Pancreas (tissue), 10 donors: ENCODE data around the gene KHDC3L. TPM values are rescaled to one million over a fixed set of nuclear protein-coding genes. Genes with fewer than 3 reads are reported as not detected.

Experiments
- ATAC-seq, 4 donors: fragments of 200-7000 bp; cut with Tn5 transposase; one replicate each; pipeline versions ENCODE4 v1.8.0 to v1.9.1; 2020; ENCODE audit warnings: mild to moderate bottlenecking in 4 of 4, moderate library complexity in 4 of 4
- DNase-seq, 6 donors: peaks; one replicate each; pipeline ENCODE4 v3.0.0-alpha.2; 2020
- FAIRE-seq: peaks from 2 replicates; lab custom pipeline; 2012; peaks lifted over from hg19 to GRCh38; lab: Jason Lieb, UNC
- H3K27ac ChIP-seq, 4 donors: fragments of 200-600 bp; sonication (generic); 1 replicate in 3 of 4; 2 replicates in 1 of 4; pipeline versions ENCODE4 v1.5.0 to v1.8.0; 2020
- H3K27me3 ChIP-seq, 4 donors: fragments of 200-600 bp; one replicate each; pipeline ENCODE4 v1.8.0; 2021
- H3K36me3 ChIP-seq, 3 donors: fragments of 200-600 bp; sonication (generic) in 1 of 3; one replicate each; pipeline versions ENCODE4 v1.5.0 to v1.8.0; 2020 to 2021
- H3K4me1 ChIP-seq, 3 donors: fragments of 200-600 bp; one replicate each; pipeline ENCODE4 v1.8.0; 2021
- H3K4me3 ChIP-seq, 4 donors: fragments of 200-600 bp; sonication (generic) in 2 of 4; one replicate each; pipeline versions ENCODE4 v1.5.0 to v1.8.0; 2020 to 2021
- H3K9me3 ChIP-seq, 4 donors: fragments of 200-600 bp; one replicate each; pipeline ENCODE4 v1.8.0; 2021
- WGBS, 2 donors: extraction: QIAGEN DNeasy Blood & Tissue Kit; methylation state at CpG; one replicate each; pipeline ENCODE4 v1.1.7; 2013; 5-methylcytosine and 5-hydroxymethylcytosine counted together
- intact Hi-C, 3 donors: fragments of 100-400 bp; cut with DNase I; formaldehyde crosslinking; loops; one replicate each; pipeline versions ENCODE4 v1.11.1 to v1.14.2; 2022
- polyA plus RNA-seq, 2 donors: library from polyadenylated mRNA; stranded (reverse); fragments of 200-250 nt; gene quantifications; one replicate each; pipeline ENCODE4 v1.2.3, GENCODE V29; 2013
- total RNA-seq, 6 donors: library from RNA; stranded (reverse); fragmentation: NEBNext Ultra II Directional in 4 of 6; extraction: Animal tissue kit (Norgen Biotek cat#: 25700) in 4 of 6; gene quantifications; one replicate each; pipeline versions ENCODE4 v1.2.1 to v1.2.4, GENCODE V29; 2021 to 2023
- TF ChIP-seq, protein P1 (sequence below), 4 donors: fragments of 200-600 bp; sonication (generic) in 3 of 4; IDR thresholded peaks; one replicate each; pipeline versions ENCODE4 v1.5.0 to v1.8.0; 2021; ENCODE audit warnings: antibody characterized with exemption in 4 of 4
- donor health status: healthy with polysubstance abuse.
- donor health status: DM: no; HTN: no; CAD: no; lungs with moderate emphysema.
- donor health status: DM: no; HTN: no; CAD: no.
- donor health status: control.
- donor health status: control.
- donor health status: Bipolar disorder and iron deficiency.
- donor health status: DM: yes; HTN: yes; CAD: no.
- donor health status: DM: no; HTN: no; CAD: no.
- donor health status: DM: no; HTN: no; CAD: no.
- donor health status: DM: yes; HTN: yes; CAD: no.

The KHDC3L gene
- total and polyA plus RNA-seq, 8 donors, result not detected

DNA sequence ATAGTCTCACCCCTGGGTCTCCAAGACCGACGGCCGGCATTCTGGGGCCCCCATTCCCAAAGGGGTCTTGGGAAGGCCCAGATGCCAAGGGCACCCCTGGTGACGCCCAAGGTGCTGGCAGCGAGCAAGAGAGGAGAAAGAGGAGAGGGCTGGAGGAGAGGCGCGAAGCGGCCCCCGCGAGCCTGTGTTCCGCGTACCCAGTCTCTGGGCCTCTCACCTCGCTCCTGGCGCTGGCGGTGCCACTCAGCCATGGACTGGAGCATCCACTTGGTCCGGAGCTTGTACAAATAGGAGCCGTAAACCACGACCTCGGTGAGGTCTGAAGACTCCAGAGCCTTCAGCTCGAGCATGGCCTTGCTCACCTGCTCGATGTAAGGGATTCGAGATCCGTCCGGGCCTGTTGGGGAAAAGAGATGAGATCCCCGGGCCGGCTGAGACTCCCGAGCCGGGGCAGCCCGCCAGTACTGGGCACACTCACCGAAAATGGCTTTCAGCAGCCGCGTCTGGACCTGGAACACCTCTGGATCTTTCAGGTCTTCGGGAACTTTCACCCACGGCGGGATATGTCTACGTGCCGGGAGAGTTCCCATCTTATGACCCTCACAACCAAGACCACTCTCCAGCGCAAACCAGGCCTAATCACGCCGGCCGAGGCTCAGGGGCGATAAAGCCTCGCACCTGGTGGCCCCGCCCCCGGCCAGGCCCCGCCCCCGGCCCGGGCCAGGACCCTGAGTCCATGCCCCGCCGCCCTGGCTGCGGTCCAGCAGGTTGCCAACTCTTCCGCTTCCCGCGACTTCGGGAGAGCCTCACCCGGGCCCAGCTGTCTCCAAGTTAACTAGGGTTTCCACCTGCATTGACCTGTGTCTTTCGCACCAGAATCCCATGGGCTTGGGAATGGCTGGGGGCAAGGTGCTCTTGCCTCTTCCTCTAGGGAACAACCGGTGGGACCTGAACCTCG is 8.5 kb upstream of the KHDC3L start, which contains the start of gene DPPA5:
Gene DPPA5 (minus strand): TSS at position 641 of the 958 bp plus-strand sequence. CDS start 51 bp downstream, at position 590.
- ATAC-seq (no peak), FAIRE-seq (no peak), DNase-seq (peak in 1 of 6 donors; percentile 62)
- Histone ChIP-seq H3K9me3 (no peaks in the 10 kb centered on the region), H3K27ac (no peak within 1 kb of the TSS), H3K27me3 (no peaks in the 10 kb centered on the region), H3K4me1 (no peaks in the 10 kb centered on the region), H3K4me3 (no peak within 1 kb of the TSS), H3K36me3 (no peaks in the 10 kb centered on the region)
- WGBS, 2 donors, result 63 to 81% methylated on average over 58 to 59 of the region's 59 CpGs
- TF ChIP-seq, protein P1, sequence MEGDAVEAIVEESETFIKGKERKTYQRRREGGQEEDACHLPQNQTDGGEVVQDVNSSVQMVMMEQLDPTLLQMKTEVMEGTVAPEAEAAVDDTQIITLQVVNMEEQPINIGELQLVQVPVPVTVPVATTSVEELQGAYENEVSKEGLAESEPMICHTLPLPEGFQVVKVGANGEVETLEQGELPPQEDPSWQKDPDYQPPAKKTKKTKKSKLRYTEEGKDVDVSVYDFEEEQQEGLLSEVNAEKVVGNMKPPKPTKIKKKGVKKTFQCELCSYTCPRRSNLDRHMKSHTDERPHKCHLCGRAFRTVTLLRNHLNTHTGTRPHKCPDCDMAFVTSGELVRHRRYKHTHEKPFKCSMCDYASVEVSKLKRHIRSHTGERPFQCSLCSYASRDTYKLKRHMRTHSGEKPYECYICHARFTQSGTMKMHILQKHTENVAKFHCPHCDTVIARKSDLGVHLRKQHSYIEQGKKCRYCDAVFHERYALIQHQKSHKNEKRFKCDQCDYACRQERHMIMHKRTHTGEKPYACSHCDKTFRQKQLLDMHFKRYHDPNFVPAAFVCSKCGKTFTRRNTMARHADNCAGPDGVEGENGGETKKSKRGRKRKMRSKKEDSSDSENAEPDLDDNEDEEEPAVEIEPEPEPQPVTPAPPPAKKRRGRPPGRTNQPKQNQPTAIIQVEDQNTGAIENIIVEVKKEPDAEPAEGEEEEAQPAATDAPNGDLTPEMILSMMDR (IDR thresholded peaks at IDR 0.05), result no peak
- intact Hi-C loops, result no loop called here

GRCh38 chr6:73362869-73363536 is 545 bp downstream of the KHDC3L start:
- Histone ChIP-seq H3K4me3 (no peak overlapping the region), H3K27ac (no peak overlapping the region), H3K9me3 (no peaks in the 10 kb centered on the region), H3K27me3 (no peaks in the 10 kb centered on the region), H3K4me1 (no peaks in the 10 kb centered on the region), H3K36me3 (no peaks in the 10 kb centered on the region)
- intact Hi-C loops, result no loop called here
- DNase-seq (peak in 1 of 6 donors; percentile 58), ATAC-seq (no peak), FAIRE-seq (no peak)
- 85% methylated on average over 31 of the region's 31 CpGs for WGBS, 2 donors
- TF ChIP-seq, protein P1 (IDR thresholded peaks at IDR 0.05), result no peak

GRCh38 chr6:73363537-73363875 is 1.0 kb downstream of the KHDC3L start:
- WGBS, 2 donors, result 90 to 92% methylated on average over 23 of the region's 23 CpGs
- peak in 1 of 6 donors; percentile 67 for DNase-seq
- H3K9me3 ChIP-seq, result no peaks in the 10 kb centered on the region
- H3K36me3 ChIP-seq, result no peaks in the 10 kb centered on the region
- H3K27ac ChIP-seq, result no peak overlapping the region
- TF ChIP-seq, protein P1 (IDR thresholded peaks at IDR 0.05), result no peak
- H3K27me3 ChIP-seq, result no peaks in the 10 kb centered on the region
- intact Hi-C loops, result no loop called here
- no peaks in the 10 kb centered on the region for H3K4me1 ChIP-seq
- ATAC-seq, result no peak
- H3K4me3 ChIP-seq, result no peak overlapping the region
- FAIRE-seq, result no peak

- FAIRE-seq, result no peak
- no peaks in the 10 kb centered on the region for H3K9me3 ChIP-seq
- no peaks in the 10 kb centered on the region for H3K27me3 ChIP-seq
- no peak overlapping the region for H3K4me3 ChIP-seq
- no peak for DNase-seq
- intact Hi-C loops, result no loop called here
- no peak for ATAC-seq
- H3K36me3 ChIP-seq, result no peaks in the 10 kb centered on the region
- WGBS, 2 donors, result 85 to 89% methylated on average over 14 of the region's 14 CpGs
- H3K27ac ChIP-seq, result no peak overlapping the region
- TF ChIP-seq, protein P1 (IDR thresholded peaks at IDR 0.05), result no peak
- H3K4me1 ChIP-seq, result no peaks in the 10 kb centered on the region
Measured at GRCh38 chr6:73364121-73364520, 1.7 kb downstream of the KHDC3L start.
